ENCODE data around the gene TFF2. TPM values are rescaled to one million over a fixed set of nuclear protein-coding genes. Genes with fewer than 3 reads are reported as not detected.

Gene TFF2
- total RNA-seq, 1 experiment from 2014 or later, result 1.1 TPM

DNA sequence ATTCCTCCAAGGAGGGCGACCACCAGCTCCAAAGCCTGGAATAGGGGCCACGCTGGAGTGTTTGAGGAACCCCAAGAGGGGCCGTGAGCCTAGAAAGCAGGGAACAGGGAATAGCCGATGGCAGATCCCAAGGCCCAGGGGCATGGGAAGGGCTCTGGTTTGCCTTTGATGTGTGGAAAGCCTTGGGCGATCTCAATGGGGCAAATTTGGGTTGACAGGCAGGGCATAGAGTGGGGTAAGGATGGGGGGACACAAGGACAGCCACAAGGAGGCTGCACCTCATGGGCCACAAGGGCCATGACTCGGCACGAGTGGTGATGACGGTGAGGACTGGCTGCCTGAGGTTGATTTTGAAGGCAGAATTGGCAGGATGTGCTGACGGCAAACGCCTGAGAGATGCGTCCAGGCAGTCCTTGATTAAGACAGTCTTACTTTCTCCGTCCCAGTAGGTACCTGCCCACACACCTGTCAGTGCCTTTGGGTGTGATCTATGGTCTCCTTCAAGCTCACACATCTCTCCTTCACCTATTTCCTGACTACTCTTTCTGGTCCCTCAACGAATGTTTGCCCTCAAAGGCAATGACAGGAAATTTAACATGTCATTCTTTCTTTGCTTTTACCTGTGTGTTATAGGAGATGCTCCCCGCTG is 47.1 kb upstream of the TFF2 start:
- CTCF ChIA-PET, result no interaction called here
- DNase-seq (ENCODE audit: low read depth, low spot score) (no peak), ATAC-seq (no peak)
- H3K4me3 ChIP-seq (ENCODE audit: low read depth in 2 of 2, low read length in 2 of 2), result no peak overlapping the region
- intact Hi-C loops (cut with micrococcal nuclease; ENCODE audit: unreplicated experiment) (no loop called here), in situ Hi-C loops (cut with HindIII; ENCODE audit: low pct_unique_long_range_greater_than_20kb, low sequenced_read_pairs) (no loop called here)
- TF ChIP-seq SIN3A (IDR thresholded peaks at IDR 0.05; ENCODE audit: borderline replicate concordance, insufficient read depth, low read depth, low read length) (no peak), POLR2AphosphoS5 (IDR thresholded peaks at IDR 0.05; ENCODE audit: low read depth, low read length) (no peak), TCF7L2 (IDR thresholded peaks at IDR 0.05; ENCODE audit: low read depth, low read length) (no peak)
- TF ChIP-seq, protein P1, sequence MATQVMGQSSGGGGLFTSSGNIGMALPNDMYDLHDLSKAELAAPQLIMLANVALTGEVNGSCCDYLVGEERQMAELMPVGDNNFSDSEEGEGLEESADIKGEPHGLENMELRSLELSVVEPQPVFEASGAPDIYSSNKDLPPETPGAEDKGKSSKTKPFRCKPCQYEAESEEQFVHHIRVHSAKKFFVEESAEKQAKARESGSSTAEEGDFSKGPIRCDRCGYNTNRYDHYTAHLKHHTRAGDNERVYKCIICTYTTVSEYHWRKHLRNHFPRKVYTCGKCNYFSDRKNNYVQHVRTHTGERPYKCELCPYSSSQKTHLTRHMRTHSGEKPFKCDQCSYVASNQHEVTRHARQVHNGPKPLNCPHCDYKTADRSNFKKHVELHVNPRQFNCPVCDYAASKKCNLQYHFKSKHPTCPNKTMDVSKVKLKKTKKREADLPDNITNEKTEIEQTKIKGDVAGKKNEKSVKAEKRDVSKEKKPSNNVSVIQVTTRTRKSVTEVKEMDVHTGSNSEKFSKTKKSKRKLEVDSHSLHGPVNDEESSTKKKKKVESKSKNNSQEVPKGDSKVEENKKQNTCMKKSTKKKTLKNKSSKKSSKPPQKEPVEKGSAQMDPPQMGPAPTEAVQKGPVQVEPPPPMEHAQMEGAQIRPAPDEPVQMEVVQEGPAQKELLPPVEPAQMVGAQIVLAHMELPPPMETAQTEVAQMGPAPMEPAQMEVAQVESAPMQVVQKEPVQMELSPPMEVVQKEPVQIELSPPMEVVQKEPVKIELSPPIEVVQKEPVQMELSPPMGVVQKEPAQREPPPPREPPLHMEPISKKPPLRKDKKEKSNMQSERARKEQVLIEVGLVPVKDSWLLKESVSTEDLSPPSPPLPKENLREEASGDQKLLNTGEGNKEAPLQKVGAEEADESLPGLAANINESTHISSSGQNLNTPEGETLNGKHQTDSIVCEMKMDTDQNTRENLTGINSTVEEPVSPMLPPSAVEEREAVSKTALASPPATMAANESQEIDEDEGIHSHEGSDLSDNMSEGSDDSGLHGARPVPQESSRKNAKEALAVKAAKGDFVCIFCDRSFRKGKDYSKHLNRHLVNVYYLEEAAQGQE (IDR thresholded peaks at IDR 0.05; ENCODE audit: insufficient read depth in 1 of 2, low read depth in 2 of 2, low read length in 1 of 2), result no peak
- TF ChIP-seq, protein P2, sequence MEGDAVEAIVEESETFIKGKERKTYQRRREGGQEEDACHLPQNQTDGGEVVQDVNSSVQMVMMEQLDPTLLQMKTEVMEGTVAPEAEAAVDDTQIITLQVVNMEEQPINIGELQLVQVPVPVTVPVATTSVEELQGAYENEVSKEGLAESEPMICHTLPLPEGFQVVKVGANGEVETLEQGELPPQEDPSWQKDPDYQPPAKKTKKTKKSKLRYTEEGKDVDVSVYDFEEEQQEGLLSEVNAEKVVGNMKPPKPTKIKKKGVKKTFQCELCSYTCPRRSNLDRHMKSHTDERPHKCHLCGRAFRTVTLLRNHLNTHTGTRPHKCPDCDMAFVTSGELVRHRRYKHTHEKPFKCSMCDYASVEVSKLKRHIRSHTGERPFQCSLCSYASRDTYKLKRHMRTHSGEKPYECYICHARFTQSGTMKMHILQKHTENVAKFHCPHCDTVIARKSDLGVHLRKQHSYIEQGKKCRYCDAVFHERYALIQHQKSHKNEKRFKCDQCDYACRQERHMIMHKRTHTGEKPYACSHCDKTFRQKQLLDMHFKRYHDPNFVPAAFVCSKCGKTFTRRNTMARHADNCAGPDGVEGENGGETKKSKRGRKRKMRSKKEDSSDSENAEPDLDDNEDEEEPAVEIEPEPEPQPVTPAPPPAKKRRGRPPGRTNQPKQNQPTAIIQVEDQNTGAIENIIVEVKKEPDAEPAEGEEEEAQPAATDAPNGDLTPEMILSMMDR (IDR thresholded peaks at IDR 0.05), result no peak
- no peak overlapping the region for H3K27ac ChIP-seq (ENCODE audit: low read length)
- H3K9me3 ChIP-seq (ENCODE audit: control insufficient read depth, insufficient read depth, low read depth, low read length), result no peaks in the 10 kb centered on the region
- BruUV-seq (replicated peaks), result no TSS peak
- no peaks in the 10 kb centered on the region for H3K36me3 ChIP-seq (ENCODE audit: control insufficient read depth, insufficient read depth, low read length)
- POLR2A ChIA-PET, result no interaction called here
- no peaks in the 10 kb centered on the region for H3K4me1 ChIP-seq (ENCODE audit: control insufficient read depth, insufficient read depth, low read length)
- no peaks in the 10 kb centered on the region; the same call in 1 of the 2 replicates for H3K27me3 ChIP-seq (ENCODE audit: control insufficient read depth, insufficient read depth, low read length)

DNA sequence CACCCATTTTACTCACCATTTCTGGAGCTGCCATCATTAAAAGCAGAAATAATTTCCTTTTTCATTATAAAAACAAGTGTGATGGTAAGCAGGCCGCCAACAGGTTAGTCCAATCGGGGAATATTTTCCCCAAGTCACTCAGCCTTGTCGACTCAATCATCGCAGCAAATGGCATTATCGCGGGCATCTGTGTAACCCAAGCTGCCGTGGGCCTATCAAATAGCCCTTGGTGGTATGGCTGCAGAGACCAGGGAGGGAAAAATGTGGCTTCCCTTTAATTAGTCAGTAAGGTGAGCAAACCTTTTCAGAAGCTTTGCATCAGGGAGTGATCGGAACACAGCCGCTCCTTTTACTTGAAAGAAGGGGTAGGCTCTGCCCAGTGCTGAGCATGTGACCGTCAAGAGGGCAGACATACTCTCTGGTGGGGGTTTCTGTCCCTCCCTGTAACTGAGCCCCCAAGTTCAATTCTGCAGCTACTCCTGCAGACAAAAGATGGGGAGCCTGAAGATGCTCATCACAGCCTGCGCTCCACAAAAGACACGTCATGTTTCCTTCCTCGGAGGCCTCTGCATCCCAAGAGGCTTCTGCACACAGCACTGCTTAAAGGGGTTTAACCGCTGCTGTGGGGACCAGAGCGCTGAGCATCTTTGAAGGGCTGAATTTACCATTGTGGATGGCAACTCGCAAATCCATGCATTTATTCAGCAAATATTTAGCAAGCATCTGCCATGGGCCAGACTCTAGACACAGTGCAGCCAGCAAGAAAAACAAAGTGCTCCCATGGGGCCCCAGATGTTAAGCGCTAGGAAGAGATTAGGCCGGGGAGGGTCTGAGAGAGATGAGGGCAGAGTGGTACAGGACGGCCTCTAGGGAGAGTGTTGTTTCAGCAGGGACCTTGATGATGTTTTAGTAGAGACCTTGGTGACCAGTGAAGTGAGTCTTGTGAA is 46.3 kb upstream of the TFF2 start:
- no peaks in the 10 kb centered on the region for H3K9me3 ChIP-seq (ENCODE audit: control insufficient read depth, insufficient read depth, low read depth, low read length)
- no peak overlapping the region for H3K4me3 ChIP-seq (ENCODE audit: low read depth in 2 of 2, low read length in 2 of 2)
- no peak overlapping the region for H3K27ac ChIP-seq (ENCODE audit: low read length)
- ChIA-PET CTCF (interaction anchor here (0.6 kb wide), 1 partner anchor 353 kb away, joined by 3 read pairs; no protein-coding TSS in a partner anchor), POLR2A (no interaction called here)
- no peak for DNase-seq (ENCODE audit: low read depth, low spot score)
- H3K4me1 ChIP-seq (ENCODE audit: control insufficient read depth, insufficient read depth, low read length), result no peaks in the 10 kb centered on the region
- no peak for TF ChIP-seq SIN3A (IDR thresholded peaks at IDR 0.05; ENCODE audit: borderline replicate concordance, insufficient read depth, low read depth, low read length)
- TF ChIP-seq, protein P1 (IDR thresholded peaks at IDR 0.05; ENCODE audit: insufficient read depth in 1 of 2, low read depth in 2 of 2, low read length in 1 of 2), result no peak
- TF ChIP-seq, protein P2 (IDR thresholded peaks at IDR 0.05), result no peak
- no peak for TF ChIP-seq POLR2AphosphoS5 (IDR thresholded peaks at IDR 0.05; ENCODE audit: low read depth, low read length)
- TF ChIP-seq TCF7L2 (IDR thresholded peaks at IDR 0.05; ENCODE audit: low read depth, low read length), result no peak
- intact Hi-C loops (cut with micrococcal nuclease; ENCODE audit: unreplicated experiment) (no loop called here), in situ Hi-C loops (cut with HindIII; ENCODE audit: low pct_unique_long_range_greater_than_20kb, low sequenced_read_pairs) (no loop called here)
- no peak for ATAC-seq
- H3K36me3 ChIP-seq (ENCODE audit: control insufficient read depth, insufficient read depth, low read length), result no peaks in the 10 kb centered on the region
- no TSS peak for BruUV-seq (replicated peaks)
- H3K27me3 ChIP-seq (ENCODE audit: control insufficient read depth, insufficient read depth, low read length), result no peaks in the 10 kb centered on the region; the same call in 1 of the 2 replicates

All from Panc1 (cell line).